ENCODE results near the gene NSD1.
A peak's percentile ranks its signal among the peaks of the same experiment; 100 is the strongest.

The NSD1 gene

DNA sequence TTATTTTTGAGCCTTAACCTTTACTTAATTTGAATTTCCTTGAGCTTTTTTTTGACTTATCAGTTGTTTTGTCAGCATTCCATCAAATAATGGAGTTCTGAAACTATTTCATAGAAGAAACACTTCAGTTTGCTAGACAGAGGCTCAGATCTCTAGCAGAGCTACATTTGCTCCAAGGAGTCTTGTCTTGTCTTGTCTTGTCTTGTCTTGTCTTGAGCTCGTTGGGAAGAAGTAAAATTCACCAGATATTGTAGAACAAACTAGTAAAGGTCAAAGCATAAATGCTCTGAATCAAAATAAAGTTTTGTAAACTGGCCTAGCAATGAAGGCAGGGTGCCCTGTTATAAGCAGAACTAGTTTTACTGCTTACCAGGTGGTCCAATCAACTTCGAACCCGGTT lies 136.4 kb downstream of the NSD1 start:
- no peaks in the 10 kb centered on the region for H3K27me3 Mint-ChIP-seq (ENCODE audit: low read depth)
- peaks cover 4% of the 10 kb centered on the region for H3K4me1 Mint-ChIP-seq (ENCODE audit: low read depth)
- peak overlapping the region; percentile 34 for H3K27ac Mint-ChIP-seq
- H3K9me3 Mint-ChIP-seq, result no peaks in the 10 kb centered on the region
- no peak for DNase-seq (ENCODE audit: low spot score)
- no peak overlapping the region for H3K4me3 Mint-ChIP-seq
- H3K36me3 Mint-ChIP-seq (ENCODE audit: low read depth), result peaks cover 53% of the 10 kb centered on the region

DNA sequence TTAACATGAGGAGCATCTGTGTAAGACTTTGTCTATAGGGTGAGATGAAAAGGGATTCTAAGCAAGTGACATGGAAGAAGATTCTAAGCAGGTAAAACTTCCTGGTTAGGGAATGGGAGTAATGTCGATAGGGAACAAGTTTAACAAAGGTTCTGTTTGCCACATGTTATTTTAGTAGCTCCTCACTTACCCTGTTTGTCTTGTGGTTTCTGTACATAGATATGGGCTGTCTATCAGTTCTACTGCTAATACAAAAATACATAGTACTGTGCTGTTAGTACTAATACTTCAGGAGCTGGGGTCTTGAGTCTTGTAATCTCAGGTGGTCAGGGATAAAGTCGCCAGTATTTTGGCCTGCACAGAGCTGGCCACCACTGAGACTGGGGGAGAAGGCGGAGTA lies 137.1 kb downstream of the NSD1 start:
- no peaks in the 10 kb centered on the region for H3K9me3 Mint-ChIP-seq
- no peak overlapping the region for H3K4me3 Mint-ChIP-seq
- peaks cover 52% of the 10 kb centered on the region for H3K36me3 Mint-ChIP-seq (ENCODE audit: low read depth)
- DNase-seq (ENCODE audit: low spot score), result no peak
- H3K27me3 Mint-ChIP-seq (ENCODE audit: low read depth), result no peaks in the 10 kb centered on the region
- peaks cover 4% of the 10 kb centered on the region for H3K4me1 Mint-ChIP-seq (ENCODE audit: low read depth)
- no peak overlapping the region for H3K27ac Mint-ChIP-seq

DNA sequence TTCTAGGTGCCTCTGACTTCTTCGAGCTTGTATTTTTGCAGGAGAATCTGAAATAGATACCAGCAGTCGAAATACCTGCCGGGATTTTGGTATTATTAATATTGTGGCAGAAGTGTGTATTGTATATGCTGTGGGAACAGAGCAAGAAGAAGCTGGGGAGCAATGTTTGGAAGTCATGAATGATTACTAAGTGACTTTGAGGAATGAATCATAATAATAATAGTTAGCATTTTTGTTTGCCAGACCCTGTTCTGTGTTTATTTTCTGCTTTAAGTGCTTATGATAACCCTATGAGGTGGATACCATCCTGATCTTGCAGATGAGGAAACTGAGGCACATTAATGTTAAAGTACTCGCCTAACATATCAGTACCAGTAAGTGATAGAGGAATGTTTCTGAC lies 137.5 kb downstream of the NSD1 start:
- H3K27ac Mint-ChIP-seq, result no peak overlapping the region
- DNase-seq (ENCODE audit: low spot score), result no peak
- H3K9me3 Mint-ChIP-seq, result no peaks in the 10 kb centered on the region
- no peaks in the 10 kb centered on the region for H3K27me3 Mint-ChIP-seq (ENCODE audit: low read depth)
- peaks cover 4% of the 10 kb centered on the region for H3K4me1 Mint-ChIP-seq (ENCODE audit: low read depth)
- H3K4me3 Mint-ChIP-seq, result no peak overlapping the region
- peaks cover 52% of the 10 kb centered on the region for H3K36me3 Mint-ChIP-seq (ENCODE audit: low read depth)

DNA sequence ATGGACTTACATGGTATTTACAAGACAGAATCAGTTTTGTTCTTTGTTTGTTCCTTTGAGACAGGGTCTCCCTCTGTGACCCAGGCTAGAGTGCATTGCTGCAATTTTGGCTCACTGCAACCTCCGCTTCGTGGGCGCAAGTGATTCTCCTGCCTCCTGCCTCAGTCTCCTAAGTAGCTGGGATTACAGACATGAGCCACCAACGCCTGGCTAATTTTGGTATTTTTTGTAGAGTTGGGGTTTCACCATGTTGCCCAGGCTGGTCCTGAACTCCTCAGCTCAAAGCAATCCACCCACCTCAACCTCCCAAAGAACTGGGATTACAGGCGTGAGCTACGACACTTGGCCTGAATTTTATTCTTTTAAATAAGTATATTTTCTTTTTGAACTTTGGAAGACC lies 142.3 kb downstream of the NSD1 start:
- peaks cover 46% of the 10 kb centered on the region for H3K36me3 Mint-ChIP-seq (ENCODE audit: low read depth)
- no peak for DNase-seq (ENCODE audit: low spot score)
- no peaks in the 10 kb centered on the region for H3K27me3 Mint-ChIP-seq (ENCODE audit: low read depth)
- no peak overlapping the region for H3K27ac Mint-ChIP-seq
- H3K4me1 Mint-ChIP-seq (ENCODE audit: low read depth), result peaks cover 13% of the 10 kb centered on the region
- H3K9me3 Mint-ChIP-seq, result no peaks in the 10 kb centered on the region
- no peak overlapping the region for H3K4me3 Mint-ChIP-seq

DNA sequence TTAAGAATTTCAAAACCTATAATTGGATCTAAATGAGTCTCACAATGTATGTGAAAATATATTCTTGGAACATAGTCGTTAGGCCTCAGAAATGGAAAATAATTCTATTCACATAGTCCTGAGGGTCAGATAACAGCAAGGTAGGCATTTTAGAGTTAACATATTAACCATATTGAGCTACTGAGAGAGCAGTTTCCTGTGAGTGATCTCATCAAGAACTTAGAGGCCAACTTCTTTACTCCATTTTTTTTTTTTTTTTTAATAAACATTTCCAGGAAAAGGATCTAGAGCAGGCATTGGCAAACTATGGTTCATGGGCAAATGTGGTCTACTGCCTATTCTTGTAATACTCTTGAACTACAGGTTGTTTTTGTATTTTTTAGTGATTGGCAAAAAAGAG lies 143.3 kb downstream of the NSD1 start:
- DNase-seq (ENCODE audit: low spot score), result no peak
- Mint-ChIP-seq H3K27ac (peak overlapping the region; percentile 73), H3K27me3 (ENCODE audit: low read depth) (no peaks in the 10 kb centered on the region)

DNA sequence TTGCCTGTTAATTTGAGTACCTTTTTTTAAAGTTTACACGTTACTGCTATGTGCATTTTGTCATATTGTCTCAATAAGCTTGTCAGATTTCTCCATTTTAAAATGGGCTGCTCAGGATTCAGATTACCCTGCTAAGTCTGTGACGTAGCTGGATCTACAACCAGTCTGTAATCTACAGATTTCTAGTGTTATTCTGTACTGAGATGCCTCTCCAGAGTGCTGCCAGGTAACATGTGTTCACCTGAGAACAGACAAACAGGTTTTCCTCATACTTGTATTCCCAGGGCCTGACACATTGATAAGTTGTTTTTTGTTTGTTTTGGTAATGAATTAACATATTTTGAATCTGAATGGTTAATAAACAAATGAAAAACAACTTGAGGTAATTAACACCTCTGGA lies 154.6 kb downstream of the NSD1 start:
- no peak for DNase-seq (ENCODE audit: low spot score)
- H3K4me1 Mint-ChIP-seq (ENCODE audit: low read depth), result peaks cover 4% of the 10 kb centered on the region
- H3K4me3 Mint-ChIP-seq, result no peak overlapping the region
- H3K36me3 Mint-ChIP-seq (ENCODE audit: low read depth), result peaks cover 44% of the 10 kb centered on the region
- no peak overlapping the region for H3K27ac Mint-ChIP-seq
- no peaks in the 10 kb centered on the region for H3K9me3 Mint-ChIP-seq
- H3K27me3 Mint-ChIP-seq (ENCODE audit: low read depth), result no peaks in the 10 kb centered on the region

More for the DNA sequence above, 143.3 kb downstream of the NSD1 start:
- H3K4me3 Mint-ChIP-seq, result no peak overlapping the region
- peaks cover 13% of the 10 kb centered on the region for H3K4me1 Mint-ChIP-seq (ENCODE audit: low read depth)
- peaks cover 44% of the 10 kb centered on the region for H3K36me3 Mint-ChIP-seq (ENCODE audit: low read depth)
- H3K9me3 Mint-ChIP-seq, result no peaks in the 10 kb centered on the region

DNA sequence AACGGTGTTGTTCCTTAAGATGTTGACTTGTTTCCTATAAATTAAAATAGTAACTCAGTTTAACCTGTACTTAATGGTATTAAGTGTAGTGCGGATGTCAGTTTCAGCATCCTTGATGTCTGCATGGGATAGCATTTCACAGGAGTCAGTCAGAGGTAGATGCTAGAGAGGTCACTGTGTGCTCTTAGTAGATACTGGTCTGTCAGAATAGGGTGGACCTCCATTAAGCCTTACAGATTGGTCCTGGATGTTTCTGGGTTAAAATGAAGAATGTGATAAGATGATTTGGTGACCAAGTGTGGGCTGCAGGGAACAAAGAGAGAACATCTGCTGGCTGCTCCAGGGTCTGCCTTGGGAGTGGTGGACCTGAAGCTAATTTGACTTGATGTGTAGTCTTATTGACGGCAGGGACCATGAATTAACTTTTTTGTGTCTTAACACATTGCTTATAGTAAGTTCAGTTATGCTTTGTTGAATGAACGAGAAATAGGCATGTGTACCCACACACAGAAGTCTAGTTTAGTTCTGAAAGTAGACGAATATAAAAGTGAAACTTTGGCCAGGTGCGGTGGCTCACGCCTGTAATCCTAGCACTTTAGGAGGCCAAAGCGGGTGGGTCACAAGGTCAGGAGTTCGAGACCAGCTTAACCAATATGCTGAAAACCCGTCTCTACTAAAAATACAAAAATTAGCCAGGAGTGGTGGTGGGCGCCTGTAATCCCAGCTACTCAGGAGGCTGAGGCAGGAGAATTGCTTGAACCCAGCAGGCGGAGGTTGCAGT lies 157.4 kb downstream of the NSD1 start:
- Mint-ChIP-seq H3K27me3 (ENCODE audit: low read depth) (no peaks in the 10 kb centered on the region), H3K9me3 (no peaks in the 10 kb centered on the region), H3K36me3 (ENCODE audit: low read depth) (peaks cover 51% of the 10 kb centered on the region), H3K27ac (no peak overlapping the region), H3K4me3 (no peak overlapping the region), H3K4me1 (ENCODE audit: low read depth) (peaks cover 13% of the 10 kb centered on the region)
- DNase-seq (ENCODE audit: low spot score), result no peak

DNA sequence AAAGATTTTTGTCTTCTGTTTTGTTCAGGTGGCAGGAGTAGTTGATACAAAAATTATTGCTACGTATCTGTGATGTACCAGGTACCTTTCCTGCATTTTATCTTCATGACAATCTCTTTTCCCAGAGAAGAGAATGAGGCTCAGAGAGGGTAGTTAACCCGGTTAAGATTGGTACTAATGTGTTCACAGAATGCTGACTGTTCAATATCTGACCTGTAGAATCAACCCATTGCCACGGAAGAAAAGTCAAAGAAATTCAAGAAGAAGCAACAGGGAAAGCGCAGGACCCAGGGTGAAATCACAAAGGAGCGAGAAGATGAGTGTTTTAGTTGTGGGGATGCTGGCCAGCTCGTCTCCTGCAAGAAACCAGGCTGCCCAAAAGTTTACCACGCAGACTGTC lies 158.2 kb downstream of the NSD1 start:
- Mint-ChIP-seq H3K4me3 (no peak overlapping the region), H3K4me1 (ENCODE audit: low read depth) (peaks cover 19% of the 10 kb centered on the region), H3K27ac (no peak overlapping the region), H3K36me3 (ENCODE audit: low read depth) (peaks cover 58% of the 10 kb centered on the region), H3K27me3 (ENCODE audit: low read depth) (no peaks in the 10 kb centered on the region), H3K9me3 (no peaks in the 10 kb centered on the region)
- DNase-seq (ENCODE audit: low spot score), result no peak

DNA sequence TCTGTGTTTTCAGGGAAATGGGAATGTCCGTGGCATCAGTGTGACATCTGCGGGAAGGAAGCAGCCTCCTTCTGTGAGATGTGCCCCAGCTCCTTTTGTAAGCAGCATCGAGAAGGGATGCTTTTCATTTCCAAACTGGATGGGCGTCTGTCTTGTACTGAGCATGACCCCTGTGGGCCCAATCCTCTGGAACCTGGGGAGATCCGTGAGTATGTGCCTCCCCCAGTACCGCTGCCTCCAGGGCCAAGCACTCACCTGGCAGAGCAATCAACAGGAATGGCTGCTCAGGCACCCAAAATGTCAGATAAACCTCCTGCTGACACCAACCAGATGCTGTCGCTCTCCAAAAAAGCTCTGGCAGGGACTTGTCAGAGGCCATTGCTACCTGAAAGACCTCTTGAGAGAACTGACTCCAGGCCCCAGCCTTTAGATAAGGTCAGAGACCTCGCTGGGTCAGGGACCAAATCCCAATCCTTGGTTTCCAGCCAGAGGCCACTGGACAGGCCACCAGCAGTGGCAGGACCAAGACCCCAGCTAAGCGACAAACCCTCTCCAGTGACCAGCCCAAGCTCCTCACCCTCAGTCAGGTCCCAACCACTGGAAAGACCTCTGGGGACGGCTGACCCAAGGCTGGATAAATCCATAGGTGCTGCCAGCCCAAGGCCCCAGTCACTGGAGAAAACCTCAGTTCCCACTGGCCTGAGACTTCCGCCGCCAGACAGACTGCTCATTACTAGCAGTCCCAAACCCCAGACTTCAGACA lies 160.4 kb downstream of the NSD1 start:
- no peak overlapping the region for H3K4me3 Mint-ChIP-seq
- H3K27me3 Mint-ChIP-seq (ENCODE audit: low read depth), result no peaks in the 10 kb centered on the region
- H3K4me1 Mint-ChIP-seq (ENCODE audit: low read depth), result peaks cover 28% of the 10 kb centered on the region
- peak overlapping the region; percentile 62 for H3K27ac Mint-ChIP-seq
- H3K9me3 Mint-ChIP-seq, result no peaks in the 10 kb centered on the region
- DNase-seq (ENCODE audit: low spot score), result no peak
- peaks cover 59% of the 10 kb centered on the region for H3K36me3 Mint-ChIP-seq (ENCODE audit: low read depth)

DNA sequence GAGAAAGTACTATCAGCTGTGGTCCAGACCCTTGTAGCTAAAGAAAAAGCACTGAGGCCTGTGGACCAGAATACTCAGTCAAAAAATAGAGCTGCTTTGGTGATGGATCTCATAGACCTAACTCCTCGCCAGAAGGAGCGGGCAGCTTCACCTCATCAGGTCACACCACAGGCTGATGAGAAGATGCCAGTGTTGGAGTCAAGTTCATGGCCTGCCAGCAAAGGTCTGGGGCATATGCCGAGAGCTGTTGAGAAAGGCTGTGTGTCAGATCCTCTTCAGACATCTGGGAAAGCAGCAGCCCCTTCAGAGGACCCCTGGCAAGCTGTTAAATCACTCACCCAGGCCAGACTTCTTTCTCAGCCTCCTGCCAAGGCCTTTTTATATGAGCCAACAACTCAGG lies 161.1 kb downstream of the NSD1 start:
- DNase-seq (ENCODE audit: low spot score), result no peak
- H3K36me3 Mint-ChIP-seq (ENCODE audit: low read depth), result peaks cover 58% of the 10 kb centered on the region
- peaks cover 34% of the 10 kb centered on the region for H3K4me1 Mint-ChIP-seq (ENCODE audit: low read depth)
- no peak overlapping the region for H3K4me3 Mint-ChIP-seq
- H3K27me3 Mint-ChIP-seq (ENCODE audit: low read depth), result no peaks in the 10 kb centered on the region
- no peaks in the 10 kb centered on the region for H3K9me3 Mint-ChIP-seq
- peak overlapping the region; percentile 62 for H3K27ac Mint-ChIP-seq

DNA sequence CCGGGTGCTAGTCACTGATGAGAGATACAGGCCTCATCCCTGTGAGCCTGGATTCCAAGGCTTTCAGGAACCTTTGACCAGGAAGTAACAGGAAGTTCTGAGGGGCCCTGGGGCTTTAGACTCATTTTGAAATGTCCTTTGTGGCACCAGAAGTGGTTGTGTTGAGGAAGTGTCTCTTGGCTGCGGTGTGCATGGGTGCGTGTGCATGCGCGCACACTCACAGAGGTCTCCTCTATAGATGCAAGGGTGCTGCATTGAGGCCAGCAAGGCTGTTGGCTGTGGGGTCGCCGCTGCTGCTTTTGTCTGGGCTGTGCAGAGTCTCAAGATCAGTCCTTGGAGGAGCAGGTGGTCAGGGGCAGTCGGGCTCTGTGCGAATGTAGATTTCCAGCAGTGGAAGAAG lies 162.4 kb downstream of the NSD1 start:
- no peaks in the 10 kb centered on the region for H3K9me3 Mint-ChIP-seq
- H3K27ac Mint-ChIP-seq, result peak overlapping the region; percentile 85
- peak overlapping the region; percentile 48 for H3K4me3 Mint-ChIP-seq
- peaks cover 46% of the 10 kb centered on the region for H3K4me1 Mint-ChIP-seq (ENCODE audit: low read depth)
- no peaks in the 10 kb centered on the region for H3K27me3 Mint-ChIP-seq (ENCODE audit: low read depth)
- no peak for DNase-seq (ENCODE audit: low spot score)
- H3K36me3 Mint-ChIP-seq (ENCODE audit: low read depth), result peaks cover 62% of the 10 kb centered on the region

DNA sequence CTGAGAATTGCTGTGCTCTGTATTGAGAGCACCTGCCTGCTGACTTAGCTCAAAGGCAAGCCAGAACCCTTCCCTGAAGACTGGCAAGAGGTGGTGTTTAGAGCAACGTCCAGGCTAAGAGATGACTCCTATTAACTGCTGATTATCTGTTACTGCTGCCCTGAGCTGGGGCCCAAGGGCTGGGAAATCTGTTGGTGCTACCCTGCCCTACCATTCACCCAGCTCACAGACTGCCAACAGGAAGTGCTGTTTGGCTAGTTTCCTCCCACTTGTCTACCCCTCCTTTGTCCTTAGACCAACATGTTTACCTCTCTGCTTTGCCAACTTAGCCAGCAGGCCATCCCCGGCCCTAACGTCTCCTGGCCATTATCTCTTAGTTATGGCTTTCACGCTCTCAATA lies 163.0 kb downstream of the NSD1 start:
- peaks cover 64% of the 10 kb centered on the region for H3K36me3 Mint-ChIP-seq (ENCODE audit: low read depth)
- no peaks in the 10 kb centered on the region for H3K27me3 Mint-ChIP-seq (ENCODE audit: low read depth)
- peak overlapping the region; percentile 85 for H3K27ac Mint-ChIP-seq
- H3K4me3 Mint-ChIP-seq, result peak overlapping the region; percentile 61
- DNase-seq (ENCODE audit: low spot score), result no peak
- peaks cover 52% of the 10 kb centered on the region for H3K4me1 Mint-ChIP-seq (ENCODE audit: low read depth)
- H3K9me3 Mint-ChIP-seq, result no peaks in the 10 kb centered on the region

DNA sequence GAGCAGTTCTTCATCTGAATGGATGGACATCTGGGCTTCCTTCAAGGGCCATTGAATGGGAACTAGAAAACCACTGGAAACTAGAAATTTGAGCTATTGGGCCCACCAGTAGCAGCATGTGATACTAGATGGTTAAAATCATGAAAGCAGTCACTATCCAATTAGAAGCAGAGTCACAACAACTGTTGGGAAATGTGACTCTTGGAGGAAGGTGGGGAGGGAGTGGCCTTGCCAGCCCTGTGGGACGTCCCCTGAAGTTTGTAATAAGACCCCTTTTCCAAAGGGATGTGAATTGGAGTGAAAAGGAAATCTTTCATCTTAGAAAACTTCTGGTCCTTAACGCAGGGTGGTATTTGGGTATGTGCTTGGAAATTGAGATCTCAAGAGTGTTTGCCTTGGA lies 164.3 kb downstream of the NSD1 start:
- Mint-ChIP-seq H3K9me3 (no peaks in the 10 kb centered on the region), H3K36me3 (ENCODE audit: low read depth) (peaks cover 61% of the 10 kb centered on the region), H3K4me1 (ENCODE audit: low read depth) (peaks cover 61% of the 10 kb centered on the region), H3K27me3 (ENCODE audit: low read depth) (no peaks in the 10 kb centered on the region), H3K27ac (no peak overlapping the region), H3K4me3 (no peak overlapping the region)
- no peak for DNase-seq (ENCODE audit: low spot score)

DNA sequence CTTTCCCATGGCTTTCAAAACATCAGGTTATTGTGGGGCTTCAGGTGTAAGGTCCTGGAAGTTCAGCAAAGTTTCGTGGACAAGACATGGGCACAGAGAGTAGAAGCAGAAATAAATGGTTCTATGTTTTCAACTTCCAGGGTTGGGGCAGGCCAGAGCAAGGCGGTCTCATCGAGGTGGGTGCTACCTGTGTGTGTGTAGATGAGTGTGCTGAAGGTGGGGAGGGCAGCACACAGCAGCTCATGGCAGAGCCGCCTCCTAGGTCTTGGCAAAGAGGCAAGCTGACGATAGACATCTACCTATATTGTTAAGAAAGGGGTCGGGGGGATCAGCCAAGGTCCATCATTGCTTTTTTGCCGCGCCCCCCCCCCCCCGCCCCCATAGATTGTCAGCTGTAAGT lies 166.1 kb downstream of the NSD1 start:
- Mint-ChIP-seq H3K27me3 (ENCODE audit: low read depth) (no peaks in the 10 kb centered on the region), H3K36me3 (ENCODE audit: low read depth) (peaks cover 59% of the 10 kb centered on the region), H3K9me3 (no peaks in the 10 kb centered on the region), H3K4me1 (ENCODE audit: low read depth) (peaks cover 66% of the 10 kb centered on the region), H3K27ac (peak overlapping the region; percentile 85), H3K4me3 (peak overlapping the region; percentile 49)
- no peak for DNase-seq (ENCODE audit: low spot score)

All from T-helper 2 cell treated with Interferon-gamma antibody and Interleukin-4, amounts not matched to agents 5 μg/mL and 100 μg/mL, for 36 hours (primary cell).